ENCODE measurements around the gene PNN. TPM values are rescaled to one million over a fixed set of nuclear protein-coding genes. Genes with fewer than 3 reads are reported as not detected.

PNN gene
- total and polyA plus RNA-seq, 10 of the 15 experiments (the other 5 are each of a cell fraction or from before 2014, with no cell fraction given), result 44.2 to 166 (median 91.0) TPM

GRCh38 chr14:39174560-39175444 lies at the start of gene PNN (continued):
- TF ChIP-seq HSF1 (IDR thresholded peaks at IDR 0.05; ENCODE audit: low read depth, low read length), result peak; percentile 45; the same call in 1 of the 2 replicates
- no peak; the same call in 1 of the 2 replicates for TF ChIP-seq STAT1 (conservative IDR thresholded peaks at IDR 0.05)
- peak; percentile 98 for TF ChIP-seq MLLT1 (IDR thresholded peaks at IDR 0.05)
- TF ChIP-seq USF1 (IDR thresholded peaks at IDR 0.05; ENCODE audit: borderline replicate concordance, extremely low read length, insufficient read depth, low read depth, low read length), result no peak
- peak; percentile 45 for TF ChIP-seq FOS (IDR thresholded peaks at IDR 0.05; ENCODE audit: borderline replicate concordance, extremely low read depth, insufficient read length)
- TF ChIP-seq POLR2AphosphoS5 (IDR thresholded peaks at IDR 0.05; ENCODE audit: low read length), result peak; percentile 98
- no peak for TF ChIP-seq MYC (IDR thresholded peaks at IDR 0.05; ENCODE audit: insufficient read depth, insufficient read length, insufficient replicate concordance, low read length, severe bottlenecking)
- TF ChIP-seq ZSCAN29 (IDR thresholded peaks at IDR 0.05), result no peak
- TF ChIP-seq SMAD1 (IDR thresholded peaks at IDR 0.05; ENCODE audit: low read depth, partially characterized antibody), result peak; percentile 84
- TF ChIP-seq CREB1 (IDR thresholded peaks at IDR 0.05; ENCODE audit: low read depth), result peak; percentile 95
- 0 out of 2 replicates have a peak, but pooled peaks have one; percentile 47 for TF ChIP-seq TBL1XR1 (IDR thresholded peaks at IDR 0.05; ENCODE audit: low read depth, low read length)
- no peak for TF ChIP-seq PRDM15 (CRISPR knock-in tag; IDR thresholded peaks at IDR 0.05)
- no peak for TF ChIP-seq YBX1 (IDR thresholded peaks at IDR 0.05)
- TF ChIP-seq RAD21 (IDR thresholded peaks at IDR 0.05; ENCODE audit: insufficient read depth, low read depth, low read length), result no peak
- TF ChIP-seq IRF4 (IDR thresholded peaks at IDR 0.05; ENCODE audit: low read depth, low read length), result no peak
- peak; percentile 88 for TF ChIP-seq NBN (IDR thresholded peaks at IDR 0.05)
- TF ChIP-seq TARDBP (IDR thresholded peaks at IDR 0.05; ENCODE audit: borderline replicate concordance), result peak; percentile 85; the same call in 1 of the 2 replicates
- peak; percentile 87 for TF ChIP-seq GABPA (IDR thresholded peaks at IDR 0.05; ENCODE audit: low read depth)
- TF ChIP-seq E2F4 (IDR thresholded peaks at IDR 0.05; ENCODE audit: low read depth, low read length), result peak; percentile 70

Measured in GM12878 (cell line).